NCI-H1417 (cell line): ENCODE measurements around the gene EGFL7.
"Not testable (repeated sequence)": the region's sequence is repeated elsewhere in the genome, so short reads cannot be mapped to it uniquely, and the experiment has no call there.

Experiments
- DNase-seq, 3 experiments: peaks; one replicate each; lab custom pipeline; 2025; lab: John Stamatoyannopoulos, UW

Gene EGFL7

GRCh38 chr9:136697146-136697820, 34.6 kb downstream of the EGFL7 start:
- DNase-seq: peak in 1 of 3 experiments; percentile 21

GRCh38 chr9:136697821-136698526, 35.3 kb downstream of the EGFL7 start:
- DNase-seq: no peak

DNA sequence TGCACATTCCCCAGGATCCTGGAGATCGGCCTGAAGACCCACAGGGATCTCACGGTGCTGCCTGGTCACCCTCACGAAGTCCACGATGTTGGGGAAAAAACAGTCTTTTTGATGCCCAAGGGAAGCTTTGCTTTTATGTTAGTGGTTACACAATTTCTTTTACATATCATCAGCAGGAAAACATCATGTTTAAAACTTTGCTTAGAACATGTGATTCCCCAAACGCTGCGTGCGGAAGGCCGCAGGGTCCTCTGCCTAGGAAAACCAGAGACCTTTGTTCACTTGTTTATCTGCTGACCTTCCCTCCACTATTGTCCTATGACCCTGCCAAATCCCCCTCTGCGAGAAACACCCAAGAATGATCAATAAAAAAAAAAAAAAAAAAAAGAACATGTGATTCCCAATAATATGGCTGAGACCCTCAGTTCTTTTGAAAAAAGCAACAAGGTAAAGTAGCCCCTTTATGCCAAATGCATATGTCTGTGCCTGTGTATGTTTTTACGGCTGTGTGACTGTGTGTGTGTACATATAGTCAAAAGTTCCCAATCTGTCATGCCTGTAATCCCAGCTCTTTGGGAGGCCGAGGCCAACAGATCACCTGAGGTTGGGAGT, 36.0 kb downstream of the EGFL7 start:
- no peak for DNase-seq

DNA sequence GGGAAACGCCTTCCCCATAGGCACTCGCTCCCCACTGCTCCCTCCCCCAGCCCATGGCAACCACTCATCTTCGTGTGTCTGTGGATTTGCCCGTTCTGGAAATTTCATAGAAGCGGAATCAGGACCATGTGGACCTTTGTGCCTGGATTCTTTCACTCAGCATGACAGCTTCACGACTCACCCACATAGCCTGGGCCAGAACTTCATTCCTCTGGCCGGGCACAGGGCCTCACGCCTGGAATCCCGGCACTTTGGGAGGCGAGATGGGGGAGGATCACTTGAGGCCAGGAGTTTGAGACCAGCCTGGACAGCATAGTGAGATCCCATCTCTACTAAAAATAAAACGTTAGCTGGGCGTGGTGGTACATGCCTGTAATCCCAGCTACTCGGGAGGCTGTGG, 37.6 kb downstream of the EGFL7 start:
- no peak for DNase-seq

GRCh38 chr9:136700959-136701667, 38.4 kb downstream of the EGFL7 start:
- DNase-seq: no peak

GRCh38 chr9:136701668-136702053, 38.9 kb downstream of the EGFL7 start:
- no peak for DNase-seq

GRCh38 chr9:136703276-136703860, 40.7 kb downstream of the EGFL7 start:
- no peak for DNase-seq

- not testable (repeated sequence) for DNase-seq
These were observed 42.0 kb downstream of the EGFL7 start for GRCh38 chr9:136704741-136705140.

GRCh38 chr9:136705564-136705963, 42.8 kb downstream of the EGFL7 start:
- no peak for DNase-seq

DNA sequence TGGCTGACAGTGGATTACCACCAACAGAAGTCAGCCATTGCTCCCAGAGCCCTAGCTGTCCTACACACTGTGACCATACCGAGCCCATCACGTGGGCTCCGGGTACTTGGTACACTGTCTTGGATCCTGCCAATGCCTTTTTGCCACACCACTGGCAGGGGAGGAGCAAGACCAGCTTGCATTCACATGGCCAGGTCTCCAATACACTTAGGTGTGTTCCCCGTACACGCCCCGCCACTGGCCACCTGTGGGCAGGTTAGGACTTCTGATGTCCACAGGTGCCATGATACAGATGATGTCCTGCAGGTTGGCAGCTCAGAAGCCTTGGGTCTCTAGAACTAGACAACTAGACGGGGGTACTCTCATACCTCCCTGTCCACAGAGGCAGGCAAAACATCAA, 44.3 kb downstream of the EGFL7 start:
- no peak for DNase-seq

GRCh38 chr9:136707849-136708517, 45.3 kb downstream of the EGFL7 start:
- no peak for DNase-seq

DNA sequence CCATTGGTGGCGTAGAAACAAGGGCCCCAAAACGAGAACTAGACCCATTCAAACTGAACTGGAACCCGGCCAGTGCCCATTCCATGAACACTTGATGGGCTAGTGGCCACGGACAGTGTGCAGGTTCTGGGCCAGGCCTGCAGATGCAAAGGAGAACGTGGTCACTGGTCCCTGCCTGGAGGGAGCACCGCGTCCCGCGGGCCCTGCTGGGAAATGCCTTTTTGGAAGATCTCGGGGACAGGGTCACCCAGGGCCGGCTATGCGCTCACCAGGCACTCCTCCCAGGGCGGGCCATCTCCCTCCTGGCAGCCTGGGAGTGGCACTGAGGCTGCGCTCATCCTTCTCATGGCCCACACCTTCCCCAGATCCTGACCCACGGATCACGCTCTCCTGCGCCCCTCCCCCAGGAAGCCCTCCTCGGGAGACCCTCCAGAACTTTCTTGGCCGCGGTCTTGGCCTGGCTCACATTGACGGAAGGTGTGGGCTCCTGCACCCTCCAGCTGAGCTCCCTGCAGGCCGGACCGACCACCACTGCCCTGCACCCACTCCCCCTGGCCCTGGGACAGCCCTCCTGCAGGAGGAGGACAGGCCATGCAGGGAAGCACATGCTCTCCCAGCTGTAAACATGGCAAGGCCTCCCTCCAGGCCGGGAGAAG, 46.9 kb downstream of the EGFL7 start:
- DNase-seq: no peak

DNA sequence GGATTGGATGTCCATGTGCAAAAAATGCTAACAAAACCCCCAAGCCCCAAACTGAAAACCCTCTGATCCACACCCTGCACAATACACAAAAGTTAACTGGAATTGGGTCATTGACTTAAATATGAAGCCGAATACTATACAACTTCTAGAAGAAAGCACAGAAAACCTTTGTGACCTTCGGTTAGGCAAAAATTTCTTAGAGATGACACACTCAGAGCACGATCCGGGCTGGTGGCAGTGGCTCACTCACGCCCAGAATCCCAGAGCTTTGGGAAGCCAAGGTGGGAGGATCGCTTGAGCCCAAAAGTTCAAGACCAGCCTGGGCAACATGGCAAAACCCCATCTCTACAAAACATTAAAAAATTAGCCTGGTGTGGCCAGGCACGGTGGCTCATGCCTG, 47.8 kb downstream of the EGFL7 start:
- DNase-seq: no peak

GRCh38 chr9:136711219-136711648, 48.5 kb downstream of the EGFL7 start:
- not testable (repeated sequence) for DNase-seq

GRCh38 chr9:136711751-136712689, 49.3 kb downstream of the EGFL7 start, which contains the start of gene DIPK1B:
Gene DIPK1B, plus strand, starts transcription at chr9:136712572. Its CDS starts 94 bp downstream, at chr9:136712666.
- peak; percentile 57 to 92 (median 90) for DNase-seq

- DNase-seq: peak in 2 of 3 experiments; percentile 52 to 67
These were observed 50.2 kb downstream of the EGFL7 start for GRCh38 chr9:136712690-136713544.

GRCh38 chr9:136713550-136713949, 50.8 kb downstream of the EGFL7 start:
- DNase-seq: peak in 1 of 3 experiments; percentile 52

- no peak for DNase-seq
These were observed 51.6 kb downstream of the EGFL7 start for GRCh38 chr9:136714096-136714892.
